OCI-LY7 (cell line): Measurements from ENCODE around the gene AJUBA.

Experiments used
- EZH2phosphoT487 ChIP-seq: fragments of 200-600 bp; sonication (generic); IDR thresholded peaks from 2 replicates; pipeline ENCODE4 v1.6.1; 2018; ENCODE audit warnings: low read depth, borderline replicate concordance, mild to moderate bottlenecking, mixed run types, antibody characterized with exemption, low read length, moderate library complexity, mixed read lengths
- TF ChIP-seq, protein P1 (sequence below): fragments of 200-600 bp; sonication (generic); conservative IDR thresholded peaks from 2 replicates; pipeline ENCODE4 v1.5.1; 2014; ENCODE audit warnings: mild to moderate bottlenecking, antibody characterized with exemption, low read length, moderate library complexity, mixed read lengths

DNA sequence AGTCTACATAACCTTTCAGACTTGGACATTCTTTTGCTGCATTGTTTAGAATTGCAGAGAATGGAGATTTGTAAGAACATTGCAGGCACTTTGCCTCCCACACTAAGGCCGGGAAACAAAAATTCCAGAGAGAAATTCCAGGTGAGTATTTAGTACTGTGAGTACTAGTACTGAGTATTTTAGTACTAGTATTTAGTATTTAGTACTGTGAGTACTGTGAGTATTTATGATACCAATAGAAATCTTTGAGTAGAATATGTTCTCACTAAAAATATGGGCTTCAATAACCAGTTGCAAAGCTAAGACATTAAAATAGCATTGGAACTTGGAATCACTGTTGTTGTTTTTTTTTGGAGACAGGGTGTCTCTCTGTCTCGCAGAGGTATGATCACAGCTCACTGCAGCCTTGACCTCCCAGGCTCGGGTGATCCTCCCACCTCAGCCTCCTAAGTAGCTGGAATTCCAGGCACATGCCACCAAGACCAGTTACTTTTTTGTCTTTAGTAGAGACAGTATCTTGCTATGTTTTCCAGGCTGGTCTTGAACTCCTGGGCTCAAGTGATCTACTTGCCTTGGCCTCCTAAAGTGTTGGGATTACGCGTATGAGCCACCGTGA lies 20.2 kb downstream of the AJUBA start:
- TF ChIP-seq, protein P1, sequence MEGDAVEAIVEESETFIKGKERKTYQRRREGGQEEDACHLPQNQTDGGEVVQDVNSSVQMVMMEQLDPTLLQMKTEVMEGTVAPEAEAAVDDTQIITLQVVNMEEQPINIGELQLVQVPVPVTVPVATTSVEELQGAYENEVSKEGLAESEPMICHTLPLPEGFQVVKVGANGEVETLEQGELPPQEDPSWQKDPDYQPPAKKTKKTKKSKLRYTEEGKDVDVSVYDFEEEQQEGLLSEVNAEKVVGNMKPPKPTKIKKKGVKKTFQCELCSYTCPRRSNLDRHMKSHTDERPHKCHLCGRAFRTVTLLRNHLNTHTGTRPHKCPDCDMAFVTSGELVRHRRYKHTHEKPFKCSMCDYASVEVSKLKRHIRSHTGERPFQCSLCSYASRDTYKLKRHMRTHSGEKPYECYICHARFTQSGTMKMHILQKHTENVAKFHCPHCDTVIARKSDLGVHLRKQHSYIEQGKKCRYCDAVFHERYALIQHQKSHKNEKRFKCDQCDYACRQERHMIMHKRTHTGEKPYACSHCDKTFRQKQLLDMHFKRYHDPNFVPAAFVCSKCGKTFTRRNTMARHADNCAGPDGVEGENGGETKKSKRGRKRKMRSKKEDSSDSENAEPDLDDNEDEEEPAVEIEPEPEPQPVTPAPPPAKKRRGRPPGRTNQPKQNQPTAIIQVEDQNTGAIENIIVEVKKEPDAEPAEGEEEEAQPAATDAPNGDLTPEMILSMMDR = no peak
- TF ChIP-seq EZH2phosphoT487 = no peak
